DMS153 treated with DMSO at 0.1 percent for 48 hours (cell line): ENCODE results near the gene FRMD3.
"Not testable (repeated sequence)": the region's sequence is repeated elsewhere in the genome, so short reads cannot be mapped to it uniquely, and the experiment has no call there.

Experiments used
- DNase-seq: peaks from one replicate; lab custom pipeline; 2025; ENCODE audit not compliant: unreplicated experiment; lab: John Stamatoyannopoulos, UW

FRMD3 gene

GRCh38 chr9:83523684-83524083, 14.5 kb downstream of the FRMD3 start:
- peak; percentile 35 for DNase-seq

GRCh38 chr9:83521411-83521810, 16.8 kb downstream of the FRMD3 start:
- no peak for DNase-seq

- no peak for DNase-seq
Observed at GRCh38 chr9:83521011-83521410, 17.2 kb downstream of the FRMD3 start.

DNA sequence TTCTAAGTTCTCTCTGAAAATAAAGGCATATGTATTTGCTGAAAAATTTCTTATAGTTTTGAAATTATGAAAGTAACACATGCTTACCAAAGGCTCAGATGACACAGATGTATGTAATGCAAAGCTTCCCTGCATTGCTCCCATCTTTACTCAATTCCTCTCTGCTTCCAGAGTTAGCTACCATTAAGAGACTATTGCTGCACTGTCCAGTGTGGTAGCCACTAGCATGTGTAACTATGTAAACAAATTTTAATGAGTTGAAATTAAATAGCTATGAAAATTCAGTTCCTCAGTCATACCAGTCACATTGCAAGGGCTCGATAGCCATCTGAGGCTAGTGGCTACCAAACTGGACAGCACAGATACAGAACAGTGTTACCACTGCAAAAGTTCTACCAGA, 17.9 kb downstream of the FRMD3 start:
- DNase-seq: no peak

- DNase-seq: not testable (repeated sequence)
Observed at GRCh38 chr9:83517980-83518379, 20.2 kb downstream of the FRMD3 start.

- DNase-seq: no peak
Observed at GRCh38 chr9:83514767-83515166, 23.4 kb downstream of the FRMD3 start.

DNA sequence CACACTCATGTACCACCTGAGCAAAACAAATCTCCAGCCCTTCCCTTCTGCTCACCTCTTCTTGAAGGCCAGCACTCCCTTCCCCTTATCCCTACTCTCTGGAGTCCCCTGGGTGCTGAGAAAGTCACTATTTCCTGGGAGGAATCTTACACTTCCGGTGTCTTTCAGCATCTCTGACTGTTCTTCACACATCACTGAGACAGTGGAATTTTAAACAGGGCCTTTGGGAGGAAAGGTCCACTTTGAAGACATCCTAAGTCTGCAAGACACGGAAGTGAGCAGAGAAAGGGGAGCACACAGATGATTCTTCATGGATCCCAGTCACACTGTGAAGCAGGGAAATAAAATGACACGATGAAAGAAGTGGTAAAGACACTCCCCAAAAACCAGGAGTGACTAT, 25.6 kb downstream of the FRMD3 start:
- no peak for DNase-seq

GRCh38 chr9:83511051-83511450, 27.1 kb downstream of the FRMD3 start:
- no peak for DNase-seq

DNA sequence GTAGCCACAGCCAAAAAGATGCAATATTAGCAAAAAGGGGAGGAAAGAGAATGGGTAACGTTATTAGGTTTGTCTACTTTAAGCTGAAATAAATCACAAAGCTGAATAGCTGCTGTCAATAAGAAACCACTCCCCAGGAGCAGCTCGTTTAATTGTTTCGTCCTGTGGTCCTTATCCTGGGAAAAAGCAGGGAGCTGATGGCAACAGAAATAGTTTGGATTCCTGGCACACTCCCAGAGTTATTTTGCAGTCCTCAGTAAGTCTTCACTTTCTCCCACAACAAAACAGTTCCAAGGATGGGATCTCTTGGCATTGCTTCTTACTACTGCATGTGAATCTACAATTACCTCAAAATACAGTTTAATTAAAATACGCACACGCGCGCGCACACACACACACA, 28.8 kb downstream of the FRMD3 start:
- no peak for DNase-seq

- no peak for DNase-seq
Observed at GRCh38 chr9:83508067-83508466, 30.1 kb downstream of the FRMD3 start.

GRCh38 chr9:83505282-83505681, 32.9 kb downstream of the FRMD3 start:
- no peak for DNase-seq

DNA sequence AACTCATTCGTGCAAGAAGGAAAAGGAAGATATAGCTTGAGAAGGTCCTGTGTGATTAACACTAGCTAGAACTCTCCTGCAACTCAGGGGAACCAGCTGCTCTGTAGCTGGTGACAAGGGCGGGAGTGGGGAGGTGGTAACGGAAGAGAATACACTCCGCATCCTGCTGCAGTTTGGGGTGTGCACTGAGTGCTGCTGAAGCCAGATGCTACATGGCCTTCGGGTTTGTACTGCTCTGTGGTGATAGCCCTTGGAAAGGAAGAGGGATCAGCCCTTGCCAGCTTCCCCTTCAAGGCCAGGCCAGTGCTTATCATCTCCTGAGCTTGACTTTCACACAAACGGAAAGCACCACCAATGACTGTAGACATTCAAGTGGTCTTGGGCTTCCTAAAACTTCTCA, 34.3 kb downstream of the FRMD3 start:
- DNase-seq: no peak

DNA sequence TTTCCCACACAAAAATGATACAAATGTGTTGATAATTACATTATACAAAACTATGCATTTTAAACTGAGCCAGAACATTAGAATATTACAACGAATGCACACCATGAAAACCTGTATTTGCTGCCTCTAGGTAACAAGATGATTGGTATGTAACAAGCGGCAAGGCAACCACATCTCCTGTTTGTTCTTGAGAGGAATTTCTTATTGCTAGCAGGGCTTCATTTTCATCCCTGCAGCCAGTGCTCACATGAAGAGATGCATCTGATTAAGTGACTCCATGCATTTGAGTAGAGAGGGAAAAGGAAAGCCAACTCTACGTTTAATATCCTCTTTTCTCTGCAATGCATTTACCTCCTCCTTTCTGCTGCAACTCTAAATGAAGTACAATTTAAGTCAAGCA, 36.6 kb downstream of the FRMD3 start:
- no peak for DNase-seq

- no peak for DNase-seq
Observed at GRCh38 chr9:83497441-83497840, 40.8 kb downstream of the FRMD3 start.

- DNase-seq: no peak
Observed at GRCh38 chr9:83491995-83492394, 46.2 kb downstream of the FRMD3 start.

DNA sequence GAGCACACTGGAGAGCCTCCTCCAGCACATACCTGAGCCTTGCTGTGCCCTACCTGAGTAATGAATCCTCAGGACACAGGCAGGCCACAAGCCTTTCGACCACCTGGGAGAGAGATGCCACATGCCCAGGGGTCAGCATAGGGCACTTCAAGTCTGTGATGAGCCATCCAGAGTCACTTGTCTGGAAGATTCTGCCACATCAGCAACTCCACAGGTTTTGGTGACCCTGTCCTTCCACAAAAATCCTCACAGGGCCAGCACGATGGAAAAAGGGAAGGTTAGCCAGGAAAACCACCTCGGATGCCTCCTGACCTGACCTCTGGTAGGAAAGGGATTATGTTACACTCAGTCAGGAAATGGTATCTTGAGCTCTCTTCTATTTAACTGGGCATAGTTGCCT, 46.8 kb downstream of the FRMD3 start:
- no peak for DNase-seq

DNA sequence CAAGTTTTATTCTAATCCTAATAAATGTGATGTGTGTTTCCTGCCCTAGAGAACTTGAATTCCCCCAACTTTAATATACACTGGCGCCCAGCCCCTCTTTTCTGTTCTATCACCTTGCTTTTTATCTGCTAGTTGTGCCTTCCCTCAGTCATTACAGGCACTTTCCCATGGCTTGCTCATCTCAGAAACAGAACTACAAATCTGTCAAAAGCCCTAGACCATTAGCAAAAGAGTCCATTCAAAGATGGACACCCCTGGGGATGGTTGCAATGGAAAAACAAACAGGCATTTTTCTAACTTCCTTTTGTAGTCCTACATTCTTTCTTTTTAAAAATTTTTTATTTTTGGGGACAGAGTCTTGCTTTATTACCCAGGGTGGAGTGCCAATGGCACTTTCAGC, 48.2 kb downstream of the FRMD3 start:
- no peak for DNase-seq

DNA sequence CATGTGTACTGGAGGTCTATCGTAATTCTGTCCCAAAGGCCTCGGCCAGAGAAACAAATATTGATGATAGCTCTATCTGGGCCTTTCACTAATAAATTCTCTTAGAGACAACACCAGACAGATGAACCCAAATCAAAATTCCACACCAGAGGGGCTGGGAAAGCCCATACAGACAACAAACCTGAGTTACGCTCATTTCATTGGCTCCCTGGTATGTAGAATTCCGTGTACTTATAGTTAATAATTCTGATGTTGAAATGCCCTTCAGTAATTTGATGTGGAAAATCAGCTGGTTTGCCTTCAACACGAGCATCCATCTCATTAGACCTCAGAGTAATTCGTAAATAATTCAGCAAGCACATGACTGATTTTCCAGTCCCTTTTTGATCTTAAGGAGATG, 53.2 kb downstream of the FRMD3 start:
- no peak for DNase-seq

DNA sequence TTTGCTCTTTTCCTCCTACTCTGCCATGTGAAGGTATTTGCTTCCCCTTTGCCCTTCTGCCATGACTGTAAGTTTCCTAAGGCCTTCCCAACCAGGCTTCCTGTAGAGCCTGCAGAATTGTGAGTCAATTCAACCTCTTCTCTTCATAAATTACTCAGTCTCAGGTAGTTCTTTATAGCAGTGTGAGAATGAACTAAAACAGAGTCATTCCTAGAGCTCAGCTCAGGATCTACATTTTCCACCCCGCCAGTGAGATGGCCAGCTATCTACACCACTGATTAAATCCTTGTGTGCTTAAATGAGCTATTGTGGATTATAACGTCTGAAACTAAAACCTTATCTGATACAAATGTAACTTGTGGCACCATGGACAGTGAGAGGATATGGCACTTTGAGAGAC, 55.0 kb downstream of the FRMD3 start:
- DNase-seq: no peak

DNA sequence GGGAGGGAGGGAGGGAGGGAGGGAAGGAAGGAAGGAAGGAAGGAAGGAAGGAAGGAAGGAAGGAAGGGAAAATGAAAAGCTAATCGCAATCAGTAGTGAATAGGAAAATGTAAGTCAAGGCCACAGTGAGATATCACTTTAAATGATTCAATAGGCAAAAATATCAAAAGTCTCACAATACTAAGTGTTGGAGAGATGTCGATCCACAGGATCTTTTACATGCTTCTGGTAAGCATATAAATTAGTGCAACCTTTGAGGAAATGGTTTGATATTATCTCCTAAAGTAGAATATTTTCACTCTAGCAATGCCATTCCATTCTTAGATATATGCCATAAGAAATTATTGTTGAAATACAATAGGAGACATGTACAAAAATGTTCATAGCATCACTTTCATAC, 58.4 kb downstream of the FRMD3 start:
- DNase-seq: no peak

GRCh38 chr9:83477571-83477970, 60.6 kb downstream of the FRMD3 start:
- no peak for DNase-seq

- no peak for DNase-seq
Observed at GRCh38 chr9:83477120-83477519, 61.1 kb downstream of the FRMD3 start.

DNA sequence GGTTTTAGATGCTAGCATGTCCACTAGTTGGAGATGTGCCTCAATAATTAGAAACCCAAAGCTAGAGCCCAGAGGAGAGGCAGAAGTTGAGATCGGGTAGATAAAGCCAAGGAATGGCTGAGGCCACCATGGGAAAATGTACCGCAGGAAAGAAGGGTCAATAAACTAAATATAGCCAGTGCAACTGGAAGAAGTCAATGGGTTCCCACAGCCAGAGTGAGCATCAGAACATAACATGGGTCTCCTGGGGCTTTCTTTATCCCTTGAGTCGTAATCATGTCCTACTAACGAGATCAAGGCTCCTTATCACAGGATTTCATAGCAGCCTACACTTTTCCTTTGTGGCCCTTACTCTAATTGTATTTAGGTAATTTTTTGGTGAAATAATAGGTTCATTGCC, 61.7 kb downstream of the FRMD3 start:
- no peak for DNase-seq

- DNase-seq: no peak
Observed at GRCh38 chr9:83475741-83476140, 62.5 kb downstream of the FRMD3 start.
